ENCODE measurements around the gene WDR64.

GRCh38 chr1:241836941-241837340 lies 184.9 kb downstream of the WDR64 start:
- TF ChIP-seq ZFP36 (IDR thresholded peaks at IDR 0.05; ENCODE audit: borderline replicate concordance, low read depth, low read length, partially characterized antibody) (no peak), KAT8 (CRISPR knock-in tag; IDR thresholded peaks at IDR 0.05) (no peak), ZBTB40 (IDR thresholded peaks at IDR 0.05) (no peak), ZBTB40 (CRISPR knock-in tag; IDR thresholded peaks at IDR 0.05) (no peak), ZNF10 (CRISPR knock-in tag; IDR thresholded peaks at IDR 0.05; ENCODE audit: borderline replicate concordance, low read depth) (no peak), ZNF841 (CRISPR knock-in tag; IDR thresholded peaks at IDR 0.05; ENCODE audit: borderline replicate concordance) (no peak), HDAC6 (IDR thresholded peaks at IDR 0.05; ENCODE audit: low read depth, low read length) (no peak), HNRNPLL (IDR thresholded peaks at IDR 0.05; ENCODE audit: low read depth, low read length, poor library complexity, severe bottlenecking) (no peak), MEIS2 (CRISPR knock-in tag; IDR thresholded peaks at IDR 0.05) (no peak), PATZ1 (CRISPR knock-in tag; IDR thresholded peaks at IDR 0.05) (no peak), ZFX (CRISPR knock-in tag; IDR thresholded peaks at IDR 0.05; ENCODE audit: low read depth) (no peak), CHD2 (IDR thresholded peaks at IDR 0.05; ENCODE audit: low read depth, low read length) (no peak), CTCF (CRISPR knock-in tag; IDR thresholded peaks at IDR 0.05) (no peak), ARID5B (CRISPR knock-in tag; IDR thresholded peaks at IDR 0.05) (no peak), MYC (CRISPR knock-in tag; IDR thresholded peaks at IDR 0.05; ENCODE audit: borderline replicate concordance) (no peak)
